ENCODE measurements around the gene SPIRE2. TPM values are rescaled to one million over a fixed set of nuclear protein-coding genes. Genes with fewer than 3 reads are reported as not detected.

Gene SPIRE2
- total and polyA plus RNA-seq, 2 of the 4 experiments (the other 2 are of a cell fraction): 0.72 to 1.9 TPM

DNA sequence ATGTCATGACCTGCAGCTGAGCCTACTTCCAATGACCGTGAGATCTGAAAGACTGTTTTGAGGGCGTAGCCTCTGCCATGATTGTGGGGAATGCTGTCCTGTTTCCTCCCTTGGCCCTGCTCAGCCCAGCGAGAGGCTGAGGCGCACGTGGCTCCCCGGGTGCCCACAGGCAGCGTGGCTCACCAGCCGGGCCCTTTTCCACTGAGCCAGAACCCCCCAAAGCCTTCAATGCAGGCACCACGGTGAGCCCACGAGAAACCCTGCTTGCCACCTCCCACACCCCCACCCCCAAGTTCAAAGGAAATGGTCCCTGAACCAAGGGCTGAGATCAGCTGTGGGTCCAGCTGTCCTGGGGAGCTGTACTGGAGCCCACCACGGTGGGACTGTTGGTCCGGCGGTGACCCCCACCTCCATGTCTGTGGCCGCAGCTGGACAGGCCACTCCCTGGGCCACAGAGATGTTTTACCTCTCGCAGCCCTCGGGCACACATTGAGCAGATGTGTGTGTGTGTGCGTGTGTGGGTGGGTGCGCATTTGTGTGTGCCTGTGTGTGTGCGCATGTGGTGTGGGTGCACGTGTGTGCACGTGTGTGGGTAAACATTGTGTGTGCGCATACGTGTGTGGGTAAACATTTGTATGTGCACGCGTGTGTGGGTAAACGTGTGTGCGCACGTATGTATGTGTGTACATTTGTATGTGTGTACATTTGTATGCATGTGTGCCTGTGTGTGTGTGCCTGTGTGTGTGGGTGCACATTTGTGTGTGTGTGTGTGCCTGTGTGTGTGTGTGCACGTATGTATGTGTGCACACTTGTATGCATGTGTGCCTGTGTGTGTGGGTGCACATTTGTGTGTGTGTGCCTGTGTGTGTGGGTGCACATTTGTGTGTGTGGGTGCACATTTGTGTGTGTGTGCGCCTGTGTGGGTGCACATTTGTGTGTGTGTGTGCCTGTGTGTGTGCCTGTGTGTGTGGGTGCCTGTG, 85.4 kb downstream of the SPIRE2 start:
- intact Hi-C loops (cut with micrococcal nuclease) (no loop called here), dilution Hi-C loops (cut with HindIII; ENCODE audit: low sequenced_read_pairs, unreplicated experiment) (no loop called here), in situ Hi-C loops (cut with MboI; ENCODE audit: low sequenced_read_pairs) (no loop called here)
- H2AFZ ChIP-seq (replicated peaks; ENCODE audit: low read length, poor library complexity): no peak overlapping the region
- H3K4me1 ChIP-seq (ENCODE audit: control insufficient read depth, insufficient read depth, low read length): peaks cover 11% of the 10 kb centered on the region
- H4K5ac ChIP-seq (ENCODE audit: low read depth, low read length): no peak overlapping the region
- H2AK9ac ChIP-seq (replicated peaks; ENCODE audit: low read depth, low read length, poor library complexity): peak overlapping the region; percentile 15
- H3K27ac ChIP-seq (ENCODE audit: insufficient read depth, low read length): no peak overlapping the region
- H4K91ac ChIP-seq (ENCODE audit: insufficient read depth, low read depth, low read length): no peak overlapping the region
- no peak overlapping the region for H2BK15ac ChIP-seq (ENCODE audit: low read depth, low read length)
- H3K9ac ChIP-seq (ENCODE audit: low read depth, low read length): no peak overlapping the region
- H3K36me3 ChIP-seq (ENCODE audit: control insufficient read depth, insufficient read depth, low read length): peaks cover 34% of the 10 kb centered on the region
- POLR2A ChIA-PET (ENCODE audit: unreplicated experiment): no interaction called here
- peaks cover 6% of the 10 kb centered on the region; the same call in 1 of the 2 replicates for H3K9me1 ChIP-seq (ENCODE audit: insufficient read depth, low read length)
- DNase-seq: no peak
- H4K20me1 ChIP-seq (ENCODE audit: insufficient read depth, low read length): peaks cover 10% of the 10 kb centered on the region
- no peak overlapping the region for H2BK5ac ChIP-seq (ENCODE audit: low read depth, low read length, poor library complexity, severe bottlenecking)
- H3K79me1 ChIP-seq (ENCODE audit: low read depth in 1 of 2, low read length in 2 of 2): peaks cover 0 to 27% of the 10 kb centered on the region in 2 experiments
- H3K56ac ChIP-seq (ENCODE audit: extremely low read depth, insufficient read depth, low read length): no peak overlapping the region
- H3K4me2 ChIP-seq (ENCODE audit: low read depth, low read length): no peak overlapping the region
- H3K14ac ChIP-seq (replicated peaks; ENCODE audit: low read depth, low read length): no peak overlapping the region
- H3K18ac ChIP-seq (ENCODE audit: low read depth, low read length): no peak overlapping the region
- CTCF ChIA-PET: no interaction called here
- H4K8ac ChIP-seq (ENCODE audit: low read depth in 2 of 2, low read length in 2 of 2): no peak overlapping the region
- BruUV-seq (replicated peaks): no TSS peak
- H3K23ac ChIP-seq (ENCODE audit: low read depth, low read length): no peak overlapping the region
- H2BK120ac ChIP-seq (ENCODE audit: low read depth, low read length): no peak overlapping the region
- H3K27me3 ChIP-seq (ENCODE audit: control insufficient read depth, insufficient read depth, low read length): no peaks in the 10 kb centered on the region
- no peak overlapping the region for H3K4me3 ChIP-seq (ENCODE audit: insufficient read depth, low read depth, low read length)
- 88% methylated on average over 26 of the region's 30 CpGs; no CpG with 5 or more reads in 1 of the 2 experiments for WGBS, 2 experiments (ENCODE audit: extremely low coverage in 2 of 2, insufficient read length in 1 of 2)
- H2BK20ac ChIP-seq (ENCODE audit: low read depth, low read length): no peak overlapping the region
- ATAC-seq (ENCODE audit: low read depth): no peak
- H3K9me3 ChIP-seq (ENCODE audit: control insufficient read depth, insufficient read depth, low read length): no peaks in the 10 kb centered on the region
- H3K4ac ChIP-seq (ENCODE audit: low read depth, low read length): no peak overlapping the region
- no peak overlapping the region for H2AK5ac ChIP-seq (ENCODE audit: low read depth, low read length)
- TF ChIP-seq, protein P1, sequence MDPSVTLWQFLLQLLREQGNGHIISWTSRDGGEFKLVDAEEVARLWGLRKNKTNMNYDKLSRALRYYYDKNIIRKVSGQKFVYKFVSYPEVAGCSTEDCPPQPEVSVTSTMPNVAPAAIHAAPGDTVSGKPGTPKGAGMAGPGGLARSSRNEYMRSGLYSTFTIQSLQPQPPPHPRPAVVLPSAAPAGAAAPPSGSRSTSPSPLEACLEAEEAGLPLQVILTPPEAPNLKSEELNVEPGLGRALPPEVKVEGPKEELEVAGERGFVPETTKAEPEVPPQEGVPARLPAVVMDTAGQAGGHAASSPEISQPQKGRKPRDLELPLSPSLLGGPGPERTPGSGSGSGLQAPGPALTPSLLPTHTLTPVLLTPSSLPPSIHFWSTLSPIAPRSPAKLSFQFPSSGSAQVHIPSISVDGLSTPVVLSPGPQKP (IDR thresholded peaks at IDR 0.05; ENCODE audit: borderline replicate concordance, low read depth, low read length): no peak
- TF ChIP-seq CHD1 (IDR thresholded peaks at IDR 0.05; ENCODE audit: low read depth, low read length) (no peak), BHLHE40 (IDR thresholded peaks at IDR 0.05; ENCODE audit: low read depth, low read length) (no peak), MAFK (IDR thresholded peaks at IDR 0.05; ENCODE audit: low read depth, low read length) (no peak), MXI1 (IDR thresholded peaks at IDR 0.05; ENCODE audit: borderline replicate concordance, low read depth, low read length) (no peak), RFX5 (IDR thresholded peaks at IDR 0.05; ENCODE audit: low read depth, low read length) (no peak), RAD21 (IDR thresholded peaks at IDR 0.05; ENCODE audit: low read length) (no peak), MAZ (IDR thresholded peaks at IDR 0.05; ENCODE audit: borderline replicate concordance, low read depth, low read length) (no peak), POLR2A (IDR thresholded peaks at IDR 0.05; ENCODE audit: low read depth, low read length) (no peak), NFE2L2 (IDR thresholded peaks at IDR 0.05; ENCODE audit: low read depth, low read length) (no peak), CEBPB (IDR thresholded peaks at IDR 0.05; ENCODE audit: low read depth, low read length) (no peak), FOS (IDR thresholded peaks at IDR 0.05; ENCODE audit: low read depth, low read length) (no peak), SMC3 (IDR thresholded peaks at IDR 0.05; ENCODE audit: low read depth, low read length) (no peak), RCOR1 (IDR thresholded peaks at IDR 0.05; ENCODE audit: insufficient replicate concordance, low read length) (no peak)
- TF ChIP-seq, protein P2, sequence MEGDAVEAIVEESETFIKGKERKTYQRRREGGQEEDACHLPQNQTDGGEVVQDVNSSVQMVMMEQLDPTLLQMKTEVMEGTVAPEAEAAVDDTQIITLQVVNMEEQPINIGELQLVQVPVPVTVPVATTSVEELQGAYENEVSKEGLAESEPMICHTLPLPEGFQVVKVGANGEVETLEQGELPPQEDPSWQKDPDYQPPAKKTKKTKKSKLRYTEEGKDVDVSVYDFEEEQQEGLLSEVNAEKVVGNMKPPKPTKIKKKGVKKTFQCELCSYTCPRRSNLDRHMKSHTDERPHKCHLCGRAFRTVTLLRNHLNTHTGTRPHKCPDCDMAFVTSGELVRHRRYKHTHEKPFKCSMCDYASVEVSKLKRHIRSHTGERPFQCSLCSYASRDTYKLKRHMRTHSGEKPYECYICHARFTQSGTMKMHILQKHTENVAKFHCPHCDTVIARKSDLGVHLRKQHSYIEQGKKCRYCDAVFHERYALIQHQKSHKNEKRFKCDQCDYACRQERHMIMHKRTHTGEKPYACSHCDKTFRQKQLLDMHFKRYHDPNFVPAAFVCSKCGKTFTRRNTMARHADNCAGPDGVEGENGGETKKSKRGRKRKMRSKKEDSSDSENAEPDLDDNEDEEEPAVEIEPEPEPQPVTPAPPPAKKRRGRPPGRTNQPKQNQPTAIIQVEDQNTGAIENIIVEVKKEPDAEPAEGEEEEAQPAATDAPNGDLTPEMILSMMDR (conservative IDR thresholded peaks at IDR 0.05; ENCODE audit: low read depth, low read length): no peak

Data from IMR-90 (cell line).